HG03520 (cell line): Measurements from ENCODE around the gene SIDT2.

Source experiments
- ATAC-seq: cut with Tn5 transposase; IDR thresholded peaks from one replicate; pipeline ENCODE4 v1.9.1; 2021; ENCODE audit warnings: mild to moderate bottlenecking, moderate library complexity; ENCODE audit not compliant: unreplicated experiment

SIDT2 gene

GRCh38 chr11:117220568-117220967 is 42.0 kb downstream of the SIDT2 start:
- ATAC-seq, result no peak

DNA sequence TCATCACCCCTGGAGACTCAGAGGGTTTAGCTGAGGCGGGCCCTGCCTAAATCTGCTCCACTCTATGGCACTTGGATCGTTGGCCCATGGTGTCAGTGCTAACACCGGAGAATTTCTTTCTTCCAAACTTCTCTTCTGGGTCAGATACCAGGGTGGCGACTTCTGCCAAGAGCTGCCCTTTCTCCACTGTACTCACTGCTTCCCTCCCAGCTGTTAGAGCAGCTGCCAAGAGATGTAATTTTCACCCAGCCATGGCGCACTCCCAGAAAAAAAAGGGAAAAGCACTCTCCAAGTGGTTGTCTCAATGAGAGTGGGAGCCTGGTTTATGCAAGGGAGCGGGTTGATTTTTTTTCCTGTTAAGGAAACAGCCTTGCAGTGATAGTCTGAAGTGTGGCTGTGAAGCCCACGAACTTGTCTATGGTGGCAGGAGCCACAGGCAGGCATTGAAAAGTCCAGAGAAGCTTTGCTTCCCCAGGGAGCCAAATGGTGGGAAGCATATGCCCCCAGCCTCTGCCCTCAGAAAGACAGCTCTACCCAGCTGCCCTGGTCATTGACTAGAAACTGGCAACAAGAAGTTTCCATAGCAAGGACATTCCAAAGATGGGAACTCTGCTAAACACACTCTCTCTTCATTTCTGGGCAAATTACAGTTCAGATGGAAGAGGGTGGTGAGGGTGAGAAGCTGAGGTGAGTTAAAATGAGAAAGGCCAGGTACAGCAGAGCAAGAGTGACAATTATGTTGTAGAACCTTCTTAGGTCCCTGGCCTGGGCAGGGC is 42.6 kb downstream of the SIDT2 start:
- ATAC-seq, result no peak

DNA sequence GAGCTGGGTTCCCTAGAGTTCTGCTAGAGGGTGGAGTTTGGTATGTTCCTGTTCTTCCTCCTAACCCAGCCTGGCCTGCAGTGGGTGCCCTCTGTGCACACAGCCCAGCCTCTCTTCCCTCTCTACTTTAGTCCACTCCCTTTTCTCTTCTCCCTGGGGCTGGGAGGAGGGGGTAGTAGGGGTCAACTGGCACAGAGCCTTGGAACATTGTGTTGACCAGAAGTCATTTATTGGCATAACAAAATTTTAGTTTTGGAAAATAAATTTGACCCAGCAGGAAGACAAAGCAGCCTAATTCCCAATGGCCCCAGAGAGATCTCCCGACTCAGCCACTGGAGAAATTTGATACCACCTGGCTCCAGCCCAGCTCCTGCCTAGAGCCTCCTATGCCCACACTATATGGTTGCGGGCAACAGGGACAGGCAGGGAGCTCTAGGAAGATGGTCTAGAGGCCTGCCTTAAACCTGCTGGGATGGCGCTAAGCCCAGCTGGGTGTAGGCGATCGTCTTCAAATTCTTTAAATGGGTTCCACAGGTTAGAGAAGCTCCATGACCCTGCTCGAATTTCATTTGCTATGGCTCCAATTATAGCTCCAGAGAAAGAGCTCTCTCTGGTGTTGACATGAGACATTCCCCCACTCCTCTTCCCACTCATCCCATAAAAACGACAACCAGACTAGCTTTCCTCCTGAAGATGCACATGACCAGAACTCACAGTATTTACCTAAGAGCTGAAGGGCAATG is 43.4 kb downstream of the SIDT2 start:
- no peak for ATAC-seq

DNA sequence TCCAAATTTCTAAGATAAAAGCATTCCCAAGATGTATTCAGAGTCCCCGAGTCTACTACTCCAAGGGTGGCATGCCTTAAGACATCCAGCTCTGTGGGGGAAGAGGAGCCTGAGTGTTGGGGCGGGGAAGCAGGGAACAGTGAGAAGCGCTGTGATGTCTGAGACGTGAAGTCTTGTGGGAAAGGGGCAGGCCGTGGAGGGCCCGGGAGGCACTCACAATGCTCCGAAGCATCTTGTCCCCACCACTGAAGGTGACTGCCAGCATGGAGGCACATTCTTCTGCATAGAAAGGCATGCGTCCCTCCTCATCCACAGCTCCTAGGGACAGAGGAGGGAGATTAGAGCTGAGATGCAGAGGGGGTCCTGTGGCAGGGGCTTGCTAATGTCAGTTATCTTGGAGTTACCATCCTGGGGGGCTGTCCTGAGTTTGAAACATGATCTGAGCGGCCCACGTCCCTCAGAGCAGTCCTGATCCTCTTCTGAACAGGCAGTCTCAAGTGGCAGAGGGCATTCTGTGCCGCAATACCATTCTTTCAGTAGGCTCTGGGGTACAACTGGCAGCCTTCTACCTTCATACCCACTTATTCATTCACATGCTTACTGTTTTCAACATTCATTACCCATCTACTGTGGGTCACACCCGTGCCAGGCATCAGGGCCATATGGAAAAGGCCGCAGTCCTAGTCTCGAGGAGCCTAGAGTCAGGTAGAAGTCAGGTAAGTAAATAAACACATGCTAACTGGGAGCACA is 44.6 kb downstream of the SIDT2 start:
- ATAC-seq, result no peak

DNA sequence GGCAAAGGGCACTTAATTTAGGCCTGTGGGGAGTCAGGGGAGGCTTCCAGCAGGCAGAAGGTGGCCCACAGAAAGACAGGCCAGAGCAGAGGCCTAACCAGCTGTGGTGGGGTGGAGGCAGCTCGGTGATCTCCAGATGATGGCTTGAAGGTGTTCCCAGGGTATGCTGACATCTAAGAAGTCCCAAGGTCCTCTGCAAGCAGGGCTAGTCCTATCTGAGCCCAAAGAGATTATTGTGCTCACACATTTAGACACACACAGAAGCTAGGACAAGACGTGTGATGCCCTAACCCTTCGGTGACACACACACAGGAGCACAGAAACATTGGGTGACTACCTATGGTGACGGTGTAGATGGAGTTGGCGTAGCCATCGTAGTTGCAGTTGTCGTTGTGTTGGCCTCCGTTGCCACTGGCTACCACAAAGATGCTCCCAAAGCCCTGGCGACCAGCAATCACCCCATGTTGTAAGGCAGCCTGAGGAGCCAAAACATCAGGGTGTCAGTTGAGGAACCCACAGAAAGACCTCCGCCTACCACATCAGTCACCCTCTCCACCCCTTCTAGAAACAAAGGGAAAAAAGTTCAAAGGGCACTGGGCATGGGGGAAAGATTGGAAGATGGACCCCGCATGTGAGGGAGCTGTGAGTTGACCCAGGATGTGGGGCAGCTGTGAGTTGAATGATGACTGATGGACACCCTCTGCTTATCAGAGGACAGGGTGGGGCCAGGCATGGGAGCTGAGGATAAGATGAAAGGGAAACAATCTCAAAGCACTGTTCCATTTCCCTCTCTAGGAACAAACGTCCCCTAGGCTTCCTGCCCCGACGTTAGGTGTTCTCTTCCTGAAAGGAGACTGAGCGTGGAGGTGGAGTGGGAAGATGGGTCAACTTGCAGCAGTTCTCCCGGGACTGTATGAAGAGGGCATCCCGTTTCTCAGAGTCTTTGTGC is 45.5 kb downstream of the SIDT2 start:
- no peak for ATAC-seq

GRCh38 chr11:117225553-117226170 is 47.1 kb downstream of the SIDT2 start:
- ATAC-seq, result no peak

- ATAC-seq, result no peak
Measured at GRCh38 chr11:117226388-117227385, 48.1 kb downstream of the SIDT2 start.

DNA sequence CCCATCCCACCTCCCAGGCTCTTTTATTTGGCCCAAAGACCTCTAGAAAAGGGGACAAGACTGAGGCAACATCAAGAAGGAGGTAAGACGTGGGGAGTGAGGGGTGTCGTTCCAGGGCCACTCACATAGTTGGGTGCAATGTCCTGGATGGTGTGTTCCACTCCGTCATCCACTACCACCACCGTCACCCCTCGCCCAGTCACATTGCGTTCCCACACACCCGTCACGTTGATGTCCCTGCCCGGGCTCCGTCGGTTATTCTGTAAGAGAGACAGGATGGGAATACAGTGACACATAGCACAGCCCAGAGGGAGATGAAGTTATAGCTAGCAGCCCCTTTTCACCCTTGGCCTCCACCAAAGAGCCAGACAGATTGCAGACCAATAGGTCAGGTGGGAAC is 49.5 kb downstream of the SIDT2 start:
- no peak for ATAC-seq

- no peak for ATAC-seq
Measured at GRCh38 chr11:117229411-117229810, 50.9 kb downstream of the SIDT2 start.

DNA sequence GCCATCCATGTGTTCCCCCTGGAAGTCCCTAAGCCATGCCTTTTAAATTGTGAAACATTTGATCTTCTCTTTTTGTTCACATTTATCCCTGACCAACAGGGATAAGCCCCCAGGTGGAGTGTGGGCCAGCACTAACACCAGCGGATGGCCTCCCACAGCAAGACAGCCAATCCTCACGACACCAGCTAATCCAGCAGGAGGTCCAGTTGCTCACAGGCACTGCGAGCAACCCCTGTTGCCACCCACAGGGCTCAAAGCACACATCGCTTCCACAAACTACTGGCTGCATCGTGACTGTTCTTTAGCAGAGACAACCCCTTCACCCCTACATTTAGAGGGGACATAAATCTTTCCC is 51.4 kb downstream of the SIDT2 start:
- ATAC-seq, result no peak

DNA sequence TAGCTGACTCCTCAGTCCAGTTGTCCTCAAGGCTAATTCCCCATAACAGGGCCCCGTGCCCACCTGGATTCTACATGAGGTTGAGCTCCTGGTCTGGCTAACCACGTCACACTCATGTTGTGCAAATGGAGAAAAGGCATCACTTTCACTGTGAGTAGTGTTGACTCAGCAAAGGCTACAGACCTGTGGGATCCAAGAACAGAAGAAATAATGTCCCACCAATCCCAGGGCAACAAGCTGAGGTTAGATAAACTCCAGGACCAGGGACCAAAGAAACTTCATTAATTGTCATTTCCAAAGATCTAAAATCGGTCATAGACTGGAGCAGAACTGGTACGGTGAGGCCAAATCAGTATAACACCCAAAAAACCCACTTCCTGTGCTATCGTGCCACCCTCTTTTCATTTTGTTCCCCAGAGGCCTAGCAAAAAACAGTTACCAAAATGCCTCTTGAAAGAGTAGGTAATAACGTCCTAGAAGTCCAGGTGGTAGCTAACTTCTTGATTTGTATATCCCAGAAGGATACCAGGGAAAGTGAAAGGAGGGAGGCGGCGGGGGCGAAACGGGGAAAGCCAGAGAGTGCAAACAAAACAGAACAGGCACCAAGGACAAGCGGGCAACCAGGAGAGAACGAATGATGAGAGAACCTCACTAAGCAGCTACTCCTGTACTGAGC is 51.9 kb downstream of the SIDT2 start:
- ATAC-seq, result no peak

DNA sequence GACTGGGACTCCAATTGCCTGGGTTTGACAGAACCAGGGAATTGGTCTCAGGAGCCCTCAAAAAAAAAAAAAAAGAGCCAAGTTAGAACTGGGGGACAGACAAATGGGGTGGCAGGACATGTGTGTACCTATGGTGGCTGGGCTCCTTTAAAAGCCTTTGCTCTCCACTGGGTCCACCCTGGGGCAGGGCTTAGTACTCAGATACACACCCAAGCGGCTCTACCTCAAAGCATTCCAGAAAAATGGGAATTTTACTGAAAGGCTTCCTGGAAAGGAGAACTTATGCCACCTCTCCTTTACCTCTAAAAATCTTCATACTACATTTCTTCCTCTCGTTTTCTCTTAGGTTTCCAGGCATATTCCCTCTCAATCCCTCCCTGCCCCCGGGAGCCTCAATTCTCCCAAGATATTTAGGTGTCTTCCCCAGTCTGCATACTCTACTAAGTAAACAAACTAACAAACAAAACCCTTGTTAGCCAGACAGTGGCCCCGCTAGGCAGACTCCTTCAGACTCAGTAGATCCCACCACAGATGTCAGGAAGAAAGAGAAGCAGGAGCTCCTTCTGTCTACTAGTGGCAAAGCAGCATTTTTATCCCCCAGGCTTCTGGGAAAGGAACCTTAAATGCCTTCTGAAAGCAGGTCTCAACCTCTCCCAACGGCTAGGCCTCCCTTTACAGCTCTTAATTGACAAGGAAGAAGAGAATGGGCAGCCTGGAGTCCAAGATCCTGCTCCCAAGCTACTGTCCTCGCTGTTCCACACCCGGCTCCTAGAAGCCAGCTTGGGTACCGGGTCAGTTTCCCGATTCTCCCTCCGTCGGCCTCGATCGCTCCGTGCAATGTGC is 52.7 kb downstream of the SIDT2 start:
- no peak for ATAC-seq

DNA sequence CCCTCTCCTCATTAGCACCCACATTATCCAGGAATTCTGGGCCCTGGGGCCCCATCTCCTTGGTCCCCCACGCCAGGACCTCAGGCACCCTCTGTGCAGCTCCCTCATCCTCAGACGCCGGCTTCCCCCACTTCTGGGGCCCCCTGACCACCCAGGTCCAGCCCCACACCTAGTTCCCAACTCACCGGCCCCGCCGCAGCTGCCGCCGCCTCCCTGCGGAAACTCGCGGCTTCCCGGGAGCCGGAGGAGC is 53.2 kb downstream of the SIDT2 start, which contains the start of gene PCSK7:
PCSK7 (minus strand) TSS at position 232 of the 250 bp plus-strand sequence. CDS start 2,229 bp downstream, outside the sequence.
- ATAC-seq, result no peak

- peak; percentile 68 for ATAC-seq
Measured at GRCh38 chr11:117232092-117232878, 53.7 kb downstream of the SIDT2 start, which contains the start of gene RNF214. TSS of gene RNF214 (plus strand) at chr11:117232671. CDS start at chr11:117234273, 1,602 bp downstream.

DNA sequence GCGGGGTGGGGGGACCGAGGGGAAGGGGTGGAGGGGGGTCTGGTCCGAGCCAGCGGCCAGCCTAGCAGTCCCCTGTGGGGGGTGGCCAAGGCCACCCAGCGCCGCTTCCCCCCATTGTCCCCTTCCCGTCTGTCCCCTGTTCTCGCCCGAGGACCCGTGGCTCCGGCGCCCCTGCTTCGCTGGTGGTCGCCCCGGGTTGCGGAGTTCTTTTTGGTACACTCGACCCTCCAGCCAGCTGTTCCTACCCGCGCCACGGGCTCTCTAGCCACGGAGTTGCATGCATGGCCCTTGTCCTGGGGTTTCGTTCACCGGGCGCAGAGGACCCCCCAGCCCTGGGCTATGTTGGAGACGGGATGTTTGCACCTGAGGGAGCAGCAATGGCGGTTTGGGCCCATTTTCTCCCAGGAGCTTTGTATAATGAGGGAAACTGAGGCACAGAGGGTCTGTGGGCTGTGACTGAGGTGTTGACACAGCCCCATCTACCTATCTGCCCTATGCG is 54.4 kb downstream of the SIDT2 start:
- no peak for ATAC-seq

DNA sequence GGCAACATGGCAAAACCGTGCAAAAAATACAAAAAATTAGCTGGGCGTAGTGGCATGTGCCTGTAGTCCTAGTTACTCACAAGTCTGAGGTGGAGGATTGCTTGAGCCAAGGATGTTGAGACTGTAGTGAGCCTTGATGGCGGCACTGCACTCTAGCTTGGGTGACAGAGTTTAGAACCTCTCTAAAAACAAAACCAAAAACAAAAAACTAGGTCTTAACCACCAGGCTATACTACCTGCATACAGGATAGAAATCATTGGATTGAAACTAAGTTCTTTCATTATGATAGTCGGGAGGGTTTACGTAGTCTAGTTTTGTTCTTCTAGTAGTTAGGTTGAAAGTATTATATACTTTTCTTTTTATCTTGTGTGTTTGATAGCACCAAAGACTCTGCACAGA is 59.7 kb downstream of the SIDT2 start:
- no peak for ATAC-seq

DNA sequence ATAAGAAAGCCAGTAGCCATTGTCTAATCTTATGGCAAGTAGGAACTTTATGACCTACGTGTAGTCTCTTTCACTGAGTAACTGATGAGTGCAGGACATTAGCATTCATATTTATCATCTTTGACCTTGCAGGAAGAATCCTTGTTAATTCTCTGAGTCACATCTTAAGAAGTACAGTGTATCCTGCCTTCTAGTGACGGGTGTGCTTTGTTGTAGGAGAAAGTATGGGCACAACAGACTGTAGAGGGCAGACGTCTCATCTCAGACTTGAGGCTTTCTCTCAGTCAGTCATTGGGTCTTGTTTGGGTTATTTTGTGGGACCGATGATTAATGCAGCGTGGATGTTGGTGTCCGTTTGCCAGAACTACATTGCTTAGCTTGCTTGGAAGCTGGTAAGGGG is 60.8 kb downstream of the SIDT2 start:
- no peak for ATAC-seq
